ENCODE data around the gene ADAMTS17.
"Not testable (repeated sequence)": the region's sequence is repeated elsewhere in the genome, so short reads cannot be mapped to it uniquely, and the experiment has no call there.

ADAMTS17 gene

GRCh38 chr15:100096248-100096600, 245.6 kb downstream of the ADAMTS17 start:
- no peak for DNase-seq

- no peak for DNase-seq
These were observed 246.1 kb downstream of the ADAMTS17 start for GRCh38 chr15:100095541-100096247.

GRCh38 chr15:100094127-100094510, 247.7 kb downstream of the ADAMTS17 start:
- DNase-seq, result no peak

DNA sequence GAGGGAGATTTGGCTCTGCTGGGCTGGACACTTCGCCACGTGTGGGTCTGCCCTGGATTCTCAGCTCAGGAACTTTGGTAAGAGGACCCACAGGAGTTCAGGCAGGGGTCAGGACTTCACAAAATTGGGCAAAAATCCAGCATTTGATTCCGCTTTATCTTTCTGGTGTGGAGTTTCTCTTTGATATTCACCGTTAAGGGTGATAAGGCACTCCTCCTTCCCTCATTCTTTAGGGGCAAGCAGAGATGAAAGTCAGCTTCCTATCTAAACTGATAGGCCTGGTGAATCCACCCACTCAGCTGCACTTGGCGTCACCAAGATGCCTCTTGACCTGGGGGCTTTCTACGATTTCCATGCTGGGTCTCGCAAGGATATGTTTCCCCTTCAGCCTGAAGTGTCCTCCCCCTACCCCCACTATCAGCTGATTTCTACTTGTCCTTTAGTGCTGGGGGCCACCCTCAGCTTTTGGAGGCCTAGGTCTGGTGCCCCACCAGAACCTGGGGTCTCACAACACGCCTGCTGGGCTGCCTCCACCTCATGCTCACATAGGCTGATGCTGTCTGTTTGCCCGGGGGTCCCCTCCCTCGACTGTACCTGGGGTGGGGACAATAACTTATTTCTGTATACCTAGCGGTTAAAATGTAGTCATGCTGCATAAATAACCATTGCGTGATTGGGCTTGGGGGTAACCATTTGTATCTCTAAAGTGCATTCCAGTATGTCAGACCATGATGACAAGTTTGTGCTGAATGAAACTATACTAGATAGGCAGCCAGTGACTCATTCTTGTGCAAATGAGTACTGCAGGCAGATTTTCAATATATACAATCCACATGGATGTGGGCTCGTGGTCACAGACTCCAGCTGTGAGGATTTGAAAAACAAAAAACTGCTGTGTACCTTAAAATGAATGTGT, 248.3 kb downstream of the ADAMTS17 start:
- DNase-seq, result no peak

- DNase-seq, result no peak
These were observed 249.7 kb downstream of the ADAMTS17 start for GRCh38 chr15:100092034-100092433.

GRCh38 chr15:100090411-100090810, 251.4 kb downstream of the ADAMTS17 start:
- no peak for DNase-seq

DNA sequence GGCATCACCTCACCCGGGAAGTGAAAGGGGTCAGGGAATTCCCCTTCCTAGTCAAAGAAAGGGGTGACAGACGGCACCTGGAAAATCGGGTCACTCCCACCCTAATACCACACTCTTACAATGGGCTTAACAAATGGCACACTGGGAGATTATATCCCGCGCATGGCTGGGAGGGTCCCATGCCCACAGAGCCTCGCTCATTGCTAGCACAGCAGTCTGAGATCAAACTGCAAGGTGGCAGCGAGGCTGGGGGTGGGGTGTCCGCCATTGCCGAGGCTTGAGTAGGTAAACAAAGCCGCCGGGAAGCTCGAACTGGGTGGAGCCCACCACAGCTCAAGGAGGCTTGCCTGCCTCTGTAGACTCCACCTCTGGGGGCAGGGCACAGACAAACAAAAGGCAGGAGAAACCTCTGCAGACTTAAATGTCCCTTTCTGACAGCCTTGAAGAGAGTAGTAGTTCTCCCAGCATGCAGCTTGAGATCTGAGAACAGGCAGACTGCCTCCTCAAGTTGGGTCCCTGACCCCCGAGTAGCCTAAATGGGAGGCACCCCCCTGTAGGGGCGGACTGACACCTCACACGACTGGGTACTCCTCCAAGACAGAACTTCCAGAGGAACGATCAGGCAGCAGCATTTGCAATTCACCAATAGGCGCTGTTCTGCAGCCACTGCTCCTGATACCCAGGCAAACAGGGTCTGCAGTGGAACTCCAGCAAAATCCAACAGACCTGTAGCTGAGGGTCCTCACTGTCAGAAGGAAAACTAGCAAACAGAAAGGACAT, 257.5 kb downstream of the ADAMTS17 start:
- not testable (repeated sequence) for DNase-seq

- DNase-seq, result peak in 6 of 58 donors; percentile 6 to 59 (median 14)
These were observed 258.2 kb downstream of the ADAMTS17 start for GRCh38 chr15:100083572-100083971.

- no peak for DNase-seq
These were observed 258.9 kb downstream of the ADAMTS17 start for GRCh38 chr15:100082761-100083402.

GRCh38 chr15:100081454-100081853, 260.3 kb downstream of the ADAMTS17 start:
- DNase-seq, result no peak

GRCh38 chr15:100078511-100079220, 263.1 kb downstream of the ADAMTS17 start:
- no peak for DNase-seq

DNA sequence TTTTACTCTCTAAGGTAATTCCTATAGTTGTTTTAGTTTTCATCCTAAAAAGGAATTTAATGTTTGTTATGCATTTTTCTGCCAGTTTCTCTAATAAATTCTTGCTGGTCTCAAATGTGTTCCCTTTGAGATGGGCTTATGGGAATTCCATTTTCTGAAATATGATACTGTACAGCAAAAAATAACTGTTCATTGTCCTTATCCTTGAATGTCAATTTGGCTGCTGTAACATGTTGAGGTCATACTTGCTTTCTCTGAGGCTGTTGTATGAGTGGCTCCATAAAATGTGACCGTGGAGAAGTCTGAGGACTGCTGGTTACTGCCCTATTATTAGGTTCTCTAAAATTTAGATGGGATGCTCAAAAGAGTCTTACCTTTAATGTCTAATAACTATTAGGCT, 266.5 kb downstream of the ADAMTS17 start:
- no peak for DNase-seq

- no peak for DNase-seq
These were observed 267.8 kb downstream of the ADAMTS17 start for GRCh38 chr15:100073982-100074381.

DNA sequence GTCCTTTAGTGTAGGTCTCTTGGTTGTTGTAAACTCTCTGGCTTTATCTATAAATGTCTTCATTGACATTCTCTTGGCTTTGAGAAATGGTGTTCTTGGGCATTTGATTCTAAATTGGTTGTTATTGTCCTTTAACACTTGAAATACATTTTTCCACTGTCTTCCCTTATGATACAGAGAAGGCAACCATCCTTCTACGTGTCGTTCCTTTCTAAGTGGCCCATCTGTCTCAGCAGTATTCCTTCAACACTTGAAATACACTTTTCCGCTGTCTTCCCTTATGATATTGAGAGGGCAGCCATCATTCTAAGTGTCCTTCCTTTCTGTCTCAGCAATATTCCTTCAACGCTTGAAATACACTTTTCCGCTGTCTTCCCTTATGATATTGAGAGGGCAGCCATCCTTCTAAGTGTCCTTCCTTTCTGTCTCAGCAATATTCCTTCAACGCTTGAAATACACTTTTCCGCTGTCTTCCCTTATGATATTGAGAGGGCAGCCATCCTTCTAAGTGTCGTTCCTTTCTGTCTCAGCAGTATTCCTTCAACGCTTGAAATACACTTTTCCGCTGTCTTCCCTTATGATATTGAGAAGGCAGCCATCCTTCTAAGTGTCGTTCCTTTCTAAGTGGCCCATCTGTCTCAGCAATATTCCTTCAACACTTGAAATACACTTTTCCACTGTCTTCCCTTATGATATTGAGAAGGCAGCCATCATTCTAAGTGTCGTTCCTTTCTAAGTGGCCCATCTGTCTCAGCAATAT, 275.1 kb downstream of the ADAMTS17 start:
- DNase-seq, result not testable (repeated sequence)

DNA sequence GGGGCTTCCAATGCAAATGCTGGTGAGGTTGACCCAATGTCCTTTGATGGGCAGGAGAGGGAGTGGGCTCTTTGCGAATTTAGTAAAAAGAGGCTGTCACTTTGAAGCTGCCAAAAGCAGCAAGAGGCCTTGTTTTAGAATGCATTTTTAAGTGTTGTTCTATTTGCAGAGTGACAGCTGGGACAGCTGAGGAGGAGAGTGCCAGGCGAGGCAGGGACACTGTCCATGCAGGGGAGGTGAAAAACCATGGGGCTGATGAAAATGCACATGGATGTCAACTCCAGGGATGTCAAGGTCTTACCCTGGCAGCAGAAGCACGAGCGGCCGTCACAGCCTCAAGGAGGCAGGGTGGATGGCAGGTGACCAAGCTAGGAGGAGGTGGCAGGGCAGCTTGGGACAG, 279.8 kb downstream of the ADAMTS17 start:
- DNase-seq, result no peak

DNA sequence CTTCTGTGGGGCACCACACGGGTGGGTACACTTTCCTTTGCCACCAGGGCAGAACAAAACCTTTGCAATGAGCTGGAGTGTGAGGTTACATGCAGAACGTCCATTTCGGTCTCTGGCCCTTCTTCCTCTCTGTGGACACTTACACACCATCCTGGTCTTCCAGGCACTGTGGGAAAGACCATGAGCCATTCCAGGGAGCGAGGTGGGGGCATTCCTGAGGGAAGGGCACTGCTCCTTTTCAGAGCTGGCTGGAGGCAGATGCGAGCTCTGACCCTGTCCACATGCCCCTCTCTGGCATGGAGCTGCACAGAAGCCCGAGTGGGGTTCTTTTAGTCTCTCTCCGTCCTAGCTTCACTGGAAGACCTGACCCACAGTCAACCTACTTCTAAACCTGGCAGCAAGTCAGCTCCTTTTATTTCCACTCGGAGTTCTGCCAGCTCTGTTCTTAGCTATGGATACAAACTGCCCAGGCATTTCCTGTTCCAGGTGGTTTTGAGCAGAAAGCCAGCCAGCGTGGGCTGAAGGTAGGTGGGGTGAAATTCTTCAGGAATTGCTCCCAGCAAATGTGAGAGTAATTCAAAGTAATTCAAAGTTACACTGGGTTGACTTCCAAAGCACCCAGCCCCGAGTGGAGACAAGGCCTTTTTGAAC, 281.4 kb downstream of the ADAMTS17 start:
- DNase-seq, result peak in 6 of 58 donors; percentile 5 to 23 (median 16)

GRCh38 chr15:100059521-100059920, 282.3 kb downstream of the ADAMTS17 start:
- no peak for DNase-seq

- DNase-seq, result no peak
These were observed 282.7 kb downstream of the ADAMTS17 start for GRCh38 chr15:100059094-100059493.

- DNase-seq, result no peak
These were observed 283.3 kb downstream of the ADAMTS17 start for GRCh38 chr15:100058458-100058857.
